HepG2 (cell line): ENCODE results near the gene SLC16A5. TPM values are rescaled to one million over a fixed set of nuclear protein-coding genes. Genes with fewer than 3 reads are reported as not detected.
A peak's percentile ranks its signal among the peaks of the same experiment; 100 is the strongest.
"Not testable (repeated sequence)": the region's sequence is repeated elsewhere in the genome, so short reads cannot be mapped to it uniquely, and the experiment has no call there.

Experiments
- CAMTA2 ChIP-seq: sonication (generic); formaldehyde crosslinking; IDR thresholded peaks from 2 replicates; pipeline ENCODE4 v1.4.0; 2020; ENCODE audit warnings: mild to moderate bottlenecking, missing genetic modification reagents, borderline replicate concordance
- EP300 ChIP-seq, 3 experiments: sonication (generic) in 1 of 3; formaldehyde crosslinking in 1 of 3; IDR thresholded peaks; 2 replicates each; pipeline versions ENCODE4 v1.5.1 to v1.6.1; 2011 to 2020; ENCODE audit warnings: low read depth in 2 of 3, low read length in 2 of 3, borderline replicate concordance in 1 of 3, improper control_type of control experiment in 1 of 3, mild to moderate bottlenecking in 1 of 3, missing genetic modification reagents in 1 of 3, moderate library complexity in 1 of 3
- FOXC1 ChIP-seq: sonication (generic); formaldehyde crosslinking; IDR thresholded peaks from 2 replicates; pipeline ENCODE4 v1.8.0; 2022; ENCODE audit warnings: mild to moderate bottlenecking, missing genetic modification reagents, borderline replicate concordance
- SNAPC4 ChIP-seq: sonication (generic); formaldehyde crosslinking; IDR thresholded peaks from 2 replicates; pipeline ENCODE4 v1.4.0; 2020; ENCODE audit warnings: mild to moderate bottlenecking, missing genetic modification reagents
- ZBTB38 ChIP-seq: sonication (generic); formaldehyde crosslinking; IDR thresholded peaks from 2 replicates; pipeline ENCODE4 v1.5.1; 2020; ENCODE audit warnings: mild to moderate bottlenecking, missing genetic modification reagents
- ZNF383 ChIP-seq: sonication (generic); formaldehyde crosslinking; IDR thresholded peaks from 2 replicates; pipeline ENCODE4 v1.4.0; 2020; ENCODE audit warnings: missing genetic modification reagents, mild to moderate bottlenecking, borderline replicate concordance
- ZNF510 ChIP-seq: sonication (generic); formaldehyde crosslinking; IDR thresholded peaks from 2 replicates; pipeline ENCODE4 v1.4.0; 2020; ENCODE audit warnings: low read depth, mild to moderate bottlenecking, missing genetic modification reagents
- ZNF563 ChIP-seq: sonication (generic); formaldehyde crosslinking; IDR thresholded peaks from 2 replicates; pipeline ENCODE4 v1.8.0; 2022; ENCODE audit warnings: mild to moderate bottlenecking, moderate library complexity, missing genetic modification reagents
- ZNF670 ChIP-seq: sonication (generic); formaldehyde crosslinking; IDR thresholded peaks from 2 replicates; pipeline ENCODE4 v1.8.0; 2022; ENCODE audit warnings: mild to moderate bottlenecking, missing genetic modification reagents, borderline replicate concordance
- ZNF772 ChIP-seq: sonication (generic); formaldehyde crosslinking; IDR thresholded peaks from 2 replicates; pipeline ENCODE4 v1.5.0; 2020; ENCODE audit warnings: mild to moderate bottlenecking, missing genetic modification reagents
- polyA plus RNA-seq, 8 experiments: library from polyadenylated mRNA; depleted of rRNA in 3 of 8; stranded (reverse) in 7 of 8; unstranded in 1 of 8; fragments of >200 nt; fragmentation: Illumina TruSeq in 4 of 8; extraction: Trizol in 4 of 8; gene quantifications; 2 replicates each; pipeline versions ENCODE4 v1.2.1 to v1.2.3, GENCODE V29; 2011 to 2016; ENCODE audit warnings: low read depth in 4 of 8, missing spikeins in 1 of 8, mixed read lengths in 1 of 8; ENCODE audit not compliant: insufficient read depth in 1 of 8
- total RNA-seq, 5 experiments: library from RNA; depleted of rRNA; stranded (reverse); fragments of >200 nt; fragmentation: Illumina TruSeq; extraction: Trizol; gene quantifications; 2 replicates each; pipeline ENCODE4 v1.2.3, GENCODE V29; 2016; ENCODE audit warnings: low read depth in 1 of 5
- TF ChIP-seq, protein P1 (sequence below): sonication (generic); formaldehyde crosslinking; IDR thresholded peaks from 2 replicates; pipeline ENCODE4 v1.4.0; 2020; ENCODE audit warnings: missing genetic modification reagents
- TF ChIP-seq, protein P2 (sequence below): sonication (generic); formaldehyde crosslinking; IDR thresholded peaks from 2 replicates; pipeline ENCODE4 v1.4.0; 2020; ENCODE audit warnings: missing genetic modification reagents

SLC16A5 gene
- total and polyA plus RNA-seq, 2 of the 13 experiments (the other 11 are each of a cell fraction or from before 2014, with no cell fraction given) = 0.69 to 5.6 TPM

- TF ChIP-seq SNAPC4 (CRISPR knock-in tag) (0 out of 2 replicates have a peak, but pooled peaks have one; percentile 1), ZNF383 (0 out of 2 replicates have a peak, but pooled peaks have one; percentile 14), ZNF563 (CRISPR knock-in tag) (peak; percentile 86; the same call in 1 of the 2 replicates), FOXC1 (CRISPR knock-in tag) (0 out of 2 replicates have a peak, but pooled peaks have one; percentile 16), EP300 (IDR thresholded peaks at IDR 0.05; ENCODE audit: low read depth in 2 of 2, low read length in 2 of 2) (0 out of 4 replicates have a peak, but pooled peaks of 1 of the 2 experiments have one; percentile 1), ZBTB38 (CRISPR knock-in tag) (peak; percentile 95), CAMTA2 (CRISPR knock-in tag) (peak; percentile 5), ZNF510 (0 out of 2 replicates have a peak, but pooled peaks have one; percentile 74), ZNF772 (CRISPR knock-in tag) (0 out of 2 replicates have a peak, but pooled peaks have one; percentile 49), ZNF670 (0 out of 2 replicates have a peak, but pooled peaks have one; percentile 32)
- TF ChIP-seq EP300 (CRISPR knock-in tag; IDR thresholded peaks at IDR 0.05; ENCODE audit: borderline replicate concordance) = not testable (repeated sequence)
- TF ChIP-seq, protein P1, sequence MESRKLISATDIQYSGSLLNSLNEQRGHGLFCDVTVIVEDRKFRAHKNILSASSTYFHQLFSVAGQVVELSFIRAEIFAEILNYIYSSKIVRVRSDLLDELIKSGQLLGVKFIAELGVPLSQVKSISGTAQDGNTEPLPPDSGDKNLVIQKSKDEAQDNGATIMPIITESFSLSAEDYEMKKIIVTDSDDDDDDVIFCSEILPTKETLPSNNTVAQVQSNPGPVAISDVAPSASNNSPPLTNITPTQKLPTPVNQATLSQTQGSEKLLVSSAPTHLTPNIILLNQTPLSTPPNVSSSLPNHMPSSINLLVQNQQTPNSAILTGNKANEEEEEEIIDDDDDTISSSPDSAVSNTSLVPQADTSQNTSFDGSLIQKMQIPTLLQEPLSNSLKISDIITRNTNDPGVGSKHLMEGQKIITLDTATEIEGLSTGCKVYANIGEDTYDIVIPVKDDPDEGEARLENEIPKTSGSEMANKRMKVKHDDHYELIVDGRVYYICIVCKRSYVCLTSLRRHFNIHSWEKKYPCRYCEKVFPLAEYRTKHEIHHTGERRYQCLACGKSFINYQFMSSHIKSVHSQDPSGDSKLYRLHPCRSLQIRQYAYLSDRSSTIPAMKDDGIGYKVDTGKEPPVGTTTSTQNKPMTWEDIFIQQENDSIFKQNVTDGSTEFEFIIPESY = peak; percentile 59; the same call in 1 of the 2 replicates
- TF ChIP-seq, protein P2, sequence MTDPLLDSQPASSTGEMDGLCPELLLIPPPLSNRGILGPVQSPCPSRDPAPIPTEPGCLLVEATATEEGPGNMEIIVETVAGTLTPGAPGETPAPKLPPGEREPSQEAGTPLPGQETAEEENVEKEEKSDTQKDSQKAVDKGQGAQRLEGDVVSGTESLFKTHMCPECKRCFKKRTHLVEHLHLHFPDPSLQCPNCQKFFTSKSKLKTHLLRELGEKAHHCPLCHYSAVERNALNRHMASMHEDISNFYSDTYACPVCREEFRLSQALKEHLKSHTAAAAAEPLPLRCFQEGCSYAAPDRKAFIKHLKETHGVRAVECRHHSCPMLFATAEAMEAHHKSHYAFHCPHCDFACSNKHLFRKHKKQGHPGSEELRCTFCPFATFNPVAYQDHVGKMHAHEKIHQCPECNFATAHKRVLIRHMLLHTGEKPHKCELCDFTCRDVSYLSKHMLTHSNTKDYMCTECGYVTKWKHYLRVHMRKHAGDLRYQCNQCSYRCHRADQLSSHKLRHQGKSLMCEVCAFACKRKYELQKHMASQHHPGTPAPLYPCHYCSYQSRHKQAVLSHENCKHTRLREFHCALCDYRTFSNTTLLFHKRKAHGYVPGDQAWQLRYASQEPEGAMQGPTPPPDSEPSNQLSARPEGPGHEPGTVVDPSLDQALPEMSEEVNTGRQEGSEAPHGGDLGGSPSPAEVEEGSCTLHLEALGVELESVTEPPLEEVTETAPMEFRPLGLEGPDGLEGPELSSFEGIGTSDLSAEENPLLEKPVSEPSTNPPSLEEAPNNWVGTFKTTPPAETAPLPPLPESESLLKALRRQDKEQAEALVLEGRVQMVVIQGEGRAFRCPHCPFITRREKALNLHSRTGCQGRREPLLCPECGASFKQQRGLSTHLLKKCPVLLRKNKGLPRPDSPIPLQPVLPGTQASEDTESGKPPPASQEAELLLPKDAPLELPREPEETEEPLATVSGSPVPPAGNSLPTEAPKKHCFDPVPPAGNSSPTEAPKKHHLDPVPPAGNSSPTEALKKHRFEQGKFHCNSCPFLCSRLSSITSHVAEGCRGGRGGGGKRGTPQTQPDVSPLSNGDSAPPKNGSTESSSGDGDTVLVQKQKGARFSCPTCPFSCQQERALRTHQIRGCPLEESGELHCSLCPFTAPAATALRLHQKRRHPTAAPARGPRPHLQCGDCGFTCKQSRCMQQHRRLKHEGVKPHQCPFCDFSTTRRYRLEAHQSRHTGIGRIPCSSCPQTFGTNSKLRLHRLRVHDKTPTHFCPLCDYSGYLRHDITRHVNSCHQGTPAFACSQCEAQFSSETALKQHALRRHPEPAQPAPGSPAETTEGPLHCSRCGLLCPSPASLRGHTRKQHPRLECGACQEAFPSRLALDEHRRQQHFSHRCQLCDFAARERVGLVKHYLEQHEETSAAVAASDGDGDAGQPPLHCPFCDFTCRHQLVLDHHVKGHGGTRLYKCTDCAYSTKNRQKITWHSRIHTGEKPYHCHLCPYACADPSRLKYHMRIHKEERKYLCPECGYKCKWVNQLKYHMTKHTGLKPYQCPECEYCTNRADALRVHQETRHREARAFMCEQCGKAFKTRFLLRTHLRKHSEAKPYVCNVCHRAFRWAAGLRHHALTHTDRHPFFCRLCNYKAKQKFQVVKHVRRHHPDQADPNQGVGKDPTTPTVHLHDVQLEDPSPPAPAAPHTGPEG = 0 out of 2 replicates have a peak, but pooled peaks have one; percentile 39
Observed at GRCh38 chr17:75132018-75133000, 44.6 kb downstream of the SLC16A5 start (continued).
